Kidney epithelial cell (primary cell): Measurements from ENCODE around the gene SURF2. TPM values are rescaled to one million over a fixed set of nuclear protein-coding genes. Genes with fewer than 3 reads are reported as not detected.

Source experiments
- DNase-seq: peaks from one replicate; pipeline ENCODE4 v3.0.0-alpha.2; 2010; ENCODE audit warnings: low read depth
- H3K27me3 ChIP-seq: 2 replicates; pipeline ENCODE4 v1.6.0; 2011; ENCODE audit warnings: low read length; ENCODE audit not compliant: control insufficient read depth, insufficient read depth
- H3K36me3 ChIP-seq: 2 replicates; pipeline ENCODE4 v1.5.1; 2011; ENCODE audit warnings: low read length; ENCODE audit not compliant: control insufficient read depth, insufficient read depth
- H3K4me3 ChIP-seq: 2 replicates; pipeline ENCODE4 v1.5.1; 2011; ENCODE audit warnings: low read depth, mild to moderate bottlenecking, control low read depth, low read length
- CTCF ChIP-seq: IDR thresholded peaks from 2 replicates; pipeline ENCODE4 v1.5.1; 2011; ENCODE audit warnings: mild to moderate bottlenecking, moderate library complexity, low read length, control low read depth, inconsistent platforms; ENCODE audit not compliant: insufficient read depth, poor library complexity, severe bottlenecking
- total RNA-seq: library from RNA; depleted of rRNA; stranded (reverse); fragments of >200 nt; gene quantifications from 2 replicates; pipeline ENCODE4 v1.2.3, GENCODE V29; 2015

Gene SURF2
- total RNA-seq, 1 donor from 2014 or later: 38.7 TPM

GRCh38 chr9:133379153-133380086 lies 23.1 kb downstream of the SURF2 start:
- no peak for DNase-seq
- Histone ChIP-seq H3K4me3 (no peak overlapping the region), H3K36me3 (no peaks in the 10 kb centered on the region), H3K27me3 (no peaks in the 10 kb centered on the region)
- no peak for TF ChIP-seq CTCF

- no peaks in the 10 kb centered on the region for H3K36me3 ChIP-seq
- H3K27me3 ChIP-seq: no peaks in the 10 kb centered on the region
- H3K4me3 ChIP-seq: no peak overlapping the region
- no peak for DNase-seq
- TF ChIP-seq CTCF: no peak
Observed at GRCh38 chr9:133380734-133381133, 24.4 kb downstream of the SURF2 start.

- Histone ChIP-seq H3K36me3 (no peaks in the 10 kb centered on the region), H3K4me3 (no peak overlapping the region), H3K27me3 (no peaks in the 10 kb centered on the region)
- TF ChIP-seq CTCF: no peak
- no peak for DNase-seq
Observed at GRCh38 chr9:133382507-133383141, 26.3 kb downstream of the SURF2 start.

GRCh38 chr9:133383438-133383837 lies 27.1 kb downstream of the SURF2 start:
- TF ChIP-seq CTCF: no peak

GRCh38 chr9:133384736-133385321 lies 28.5 kb downstream of the SURF2 start:
- Histone ChIP-seq H3K27me3 (no peaks in the 10 kb centered on the region), H3K36me3 (no peaks in the 10 kb centered on the region), H3K4me3 (no peak overlapping the region)
- DNase-seq: no peak
- no peak for TF ChIP-seq CTCF

More at GRCh38 chr9:133383438-133383837, 27.1 kb downstream of the SURF2 start:
- no peaks in the 10 kb centered on the region for H3K27me3 ChIP-seq
- H3K4me3 ChIP-seq: no peak overlapping the region
- no peaks in the 10 kb centered on the region for H3K36me3 ChIP-seq
- no peak for DNase-seq
